HG02840 (cell line): Measurements from ENCODE around the gene ABCC9.

Experiments used
- ATAC-seq: cut with Tn5 transposase; IDR thresholded peaks from one replicate; pipeline ENCODE4 v1.9.1; 2021; ENCODE audit warnings: mild to moderate bottlenecking, moderate library complexity, moderate number of reproducible peaks; ENCODE audit not compliant: unreplicated experiment, low FRiP score

Gene ABCC9

GRCh38 chr12:21940549-21941505 is at the start of gene ABCC9:
Gene ABCC9, minus strand, starts transcription at chr12:21941426. Its CDS starts 4,752 bp downstream, at chr12:21936674.
- ATAC-seq: no peak

GRCh38 chr12:21989819-21990412 is 48.7 kb upstream of the ABCC9 start:
- no peak for ATAC-seq

GRCh38 chr12:21988619-21989018 is 47.4 kb upstream of the ABCC9 start:
- ATAC-seq: no peak

GRCh38 chr12:21987755-21988154 is 46.5 kb upstream of the ABCC9 start:
- no peak for ATAC-seq

- no peak for ATAC-seq
These were observed 43.9 kb upstream of the ABCC9 start for GRCh38 chr12:21985155-21985554.

DNA sequence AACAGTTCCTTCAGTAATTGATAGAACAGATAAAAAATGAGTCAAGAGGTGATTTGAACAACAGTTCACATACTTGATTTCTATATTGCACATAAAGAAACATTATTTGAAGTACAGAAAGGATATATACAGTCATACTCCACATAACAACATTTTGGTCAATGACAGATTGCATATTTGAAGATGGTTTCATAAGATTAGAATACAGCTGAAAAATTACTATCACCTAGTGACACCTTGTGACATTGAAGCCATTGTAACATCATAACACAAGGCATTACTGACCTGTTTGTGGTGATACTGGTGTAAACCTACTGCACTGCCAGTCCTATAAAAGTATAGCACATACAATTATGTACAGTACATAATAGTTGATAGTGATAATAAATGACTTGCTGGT is 43.1 kb upstream of the ABCC9 start:
- ATAC-seq: no peak

- no peak for ATAC-seq
These were observed 41.9 kb upstream of the ABCC9 start for GRCh38 chr12:21983095-21983494.

- no peak for ATAC-seq
These were observed 39.3 kb upstream of the ABCC9 start for GRCh38 chr12:21980544-21980943.

GRCh38 chr12:21975293-21975692 is 34.1 kb upstream of the ABCC9 start:
- ATAC-seq: no peak

DNA sequence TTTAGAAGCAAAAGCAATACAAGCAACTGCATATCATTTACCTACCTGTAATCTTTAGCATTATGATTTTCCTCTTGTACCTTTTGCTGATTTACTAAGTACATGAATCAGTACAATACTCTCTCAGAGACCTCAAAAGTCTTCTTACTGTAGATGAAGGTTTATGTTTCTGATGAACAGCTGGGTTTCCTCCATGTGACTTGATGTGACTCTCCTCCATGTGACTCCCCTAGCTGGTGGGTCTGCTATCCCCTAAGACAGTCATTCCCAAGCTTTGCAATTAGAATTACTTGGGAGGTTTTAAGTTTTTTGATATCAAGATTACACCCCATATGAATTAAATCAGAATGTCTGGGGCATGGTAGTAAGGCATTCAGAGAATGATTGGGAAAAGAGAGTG is 32.0 kb upstream of the ABCC9 start:
- ATAC-seq: no peak

- no peak for ATAC-seq
These were observed 30.8 kb upstream of the ABCC9 start for GRCh38 chr12:21972055-21972454.

- no peak for ATAC-seq
These were observed 30.1 kb upstream of the ABCC9 start for GRCh38 chr12:21971344-21971743.

DNA sequence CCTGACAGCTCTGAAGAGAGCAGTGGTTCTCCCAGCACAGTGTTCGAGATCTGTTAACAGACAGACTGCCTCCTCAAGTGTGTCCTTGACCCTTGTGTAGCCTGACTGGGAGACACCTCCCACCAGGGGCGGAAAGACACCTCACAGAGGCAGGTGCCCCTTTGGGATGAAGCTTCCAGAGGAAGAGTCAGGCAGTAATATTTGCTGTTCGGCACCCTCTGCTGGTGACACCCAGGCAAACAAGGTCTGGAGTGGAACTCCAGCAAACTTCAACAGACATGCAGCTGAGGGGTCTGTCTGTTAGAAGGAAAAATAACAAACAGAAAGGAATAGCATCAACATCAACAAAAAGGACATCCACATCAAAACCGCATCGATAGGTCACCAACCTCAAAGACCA is 21.6 kb upstream of the ABCC9 start:
- no peak for ATAC-seq

DNA sequence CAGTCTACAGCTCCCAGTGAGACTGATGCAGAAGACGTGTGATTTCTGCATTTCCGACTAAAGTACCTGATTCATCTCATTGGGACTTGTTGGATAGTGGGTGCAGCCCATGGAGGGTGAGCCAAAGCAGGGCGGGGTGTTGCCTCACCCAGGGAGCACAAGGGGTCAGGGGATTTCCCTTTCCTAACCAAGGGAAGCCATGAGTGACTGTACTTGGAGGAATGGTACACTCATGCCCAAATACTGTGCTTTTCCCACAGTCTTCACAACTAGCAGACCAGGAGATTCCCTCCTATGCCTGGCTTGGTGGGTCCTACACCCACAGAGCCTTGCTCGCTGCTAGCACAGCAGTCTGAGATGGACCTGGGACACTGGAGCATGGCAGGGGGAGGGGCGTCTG is 21.0 kb upstream of the ABCC9 start:
- no peak for ATAC-seq

- ATAC-seq: no peak
These were observed 9.4 kb upstream of the ABCC9 start for GRCh38 chr12:21950649-21951048.

DNA sequence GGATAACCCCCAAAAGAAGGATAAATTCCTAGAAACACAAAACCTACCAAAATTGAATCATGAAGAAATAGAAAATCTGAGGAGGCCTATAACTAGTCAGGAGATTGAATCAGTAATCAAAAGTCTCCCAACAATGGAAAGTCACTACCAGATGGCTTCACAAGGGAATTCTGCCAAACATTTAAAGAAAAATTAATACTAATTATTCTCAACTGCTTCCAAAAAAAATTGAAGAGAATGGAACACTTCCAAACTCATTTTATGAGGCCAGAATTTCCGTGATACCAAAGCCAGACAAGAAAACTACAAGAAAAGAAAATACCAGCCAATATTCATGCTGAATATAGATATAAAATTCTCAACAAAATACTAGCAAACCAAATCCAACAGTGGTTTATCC is 7.8 kb upstream of the ABCC9 start:
- no peak for ATAC-seq

GRCh38 chr12:21946983-21947382 is 5.8 kb upstream of the ABCC9 start:
- ATAC-seq: no peak

DNA sequence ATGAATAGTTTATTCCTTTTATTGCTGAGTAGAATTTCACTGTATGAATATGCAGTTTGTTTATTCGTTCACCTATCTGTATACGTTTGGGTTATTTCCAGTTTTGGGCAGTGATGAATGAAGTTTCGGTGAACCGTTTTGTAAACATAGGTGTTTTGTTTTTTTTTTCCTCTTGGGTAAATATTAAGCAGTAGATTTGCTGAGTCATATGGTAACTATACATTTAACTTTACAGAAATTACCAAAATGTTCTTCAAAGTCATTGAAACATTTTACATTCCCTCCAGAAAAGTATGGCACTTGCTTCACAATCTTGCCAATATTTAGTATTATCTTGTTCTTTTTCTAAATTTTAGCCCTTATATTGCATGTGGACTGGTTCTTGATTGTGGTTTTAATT is 3.8 kb upstream of the ABCC9 start:
- no peak for ATAC-seq

GRCh38 chr12:21942377-21942703 is 1.1 kb upstream of the ABCC9 start:
- no peak for ATAC-seq

DNA sequence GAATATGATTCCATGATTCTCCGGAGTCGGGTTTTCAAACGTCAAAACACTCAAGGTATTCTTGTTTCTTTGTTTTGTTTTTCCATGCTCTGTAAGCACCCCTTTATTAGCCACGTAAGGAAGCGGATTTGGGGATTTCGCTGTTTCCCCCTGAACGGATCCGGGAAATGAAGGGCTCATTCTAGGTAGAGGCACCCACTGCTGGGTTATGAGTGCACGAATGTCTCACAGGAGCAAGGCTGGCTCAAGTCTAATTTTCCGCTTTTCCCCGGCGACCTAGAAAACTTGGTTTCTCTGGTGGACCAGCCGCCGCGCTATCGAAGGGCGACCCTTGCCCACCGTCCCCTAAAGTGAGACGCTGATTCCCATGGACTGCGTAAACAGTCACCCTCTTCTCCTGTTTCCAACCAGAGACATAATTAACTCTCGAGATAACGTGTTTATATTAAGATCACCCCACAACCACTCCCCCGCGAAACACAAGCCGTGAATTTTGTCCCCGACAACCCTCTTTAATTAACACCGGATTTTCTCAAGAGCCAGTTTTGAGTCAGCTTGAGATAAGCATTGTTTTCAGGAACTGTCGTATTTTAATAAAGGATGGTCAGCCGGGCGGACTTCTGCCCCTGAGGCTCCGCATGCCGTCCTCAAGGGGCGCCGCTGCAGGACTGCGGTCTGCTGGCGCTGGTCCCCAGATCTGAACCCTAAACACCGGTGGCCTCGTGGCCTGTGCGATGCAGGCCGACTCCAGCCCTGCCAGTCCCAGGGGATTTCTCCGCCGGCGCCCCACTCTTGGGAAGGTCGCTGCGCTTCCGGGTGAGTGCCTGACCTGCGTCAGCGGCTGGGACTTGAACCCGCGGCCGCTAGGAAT is 515 bp upstream of the ABCC9 start:
- no peak for ATAC-seq

- no peak for ATAC-seq
These were observed 1.8 kb downstream of the ABCC9 start for GRCh38 chr12:21939435-21939834.
